Gastrocnemius medialis (tissue), 4 donors: ENCODE measurements around the gene SLC22A31.

Experiments
- CTCF ChIP-seq, 5 experiments: fragments of 450-650 bp in 3 of 5; fragments of 200-600 bp in 2 of 5; sonication (generic) in 2 of 5; IDR thresholded peaks in 4 of 5; conservative IDR thresholded peaks in 1 of 5; 1 replicate in 4 of 5; 2 replicates in 1 of 5; pipeline ENCODE4 v1.5.1; 2016 to 2019; ENCODE audit warnings: antibody characterized with exemption in 5 of 5, mild to moderate bottlenecking in 3 of 5, moderate library complexity in 3 of 5
- POLR2A ChIP-seq, 2 donors: fragments of 450-650 bp; IDR thresholded peaks; one replicate each; pipeline ENCODE4 v1.6.1; 2017; ENCODE audit warnings: antibody characterized with exemption in 2 of 2, mild to moderate bottlenecking in 2 of 2, moderate library complexity in 2 of 2

DNA sequence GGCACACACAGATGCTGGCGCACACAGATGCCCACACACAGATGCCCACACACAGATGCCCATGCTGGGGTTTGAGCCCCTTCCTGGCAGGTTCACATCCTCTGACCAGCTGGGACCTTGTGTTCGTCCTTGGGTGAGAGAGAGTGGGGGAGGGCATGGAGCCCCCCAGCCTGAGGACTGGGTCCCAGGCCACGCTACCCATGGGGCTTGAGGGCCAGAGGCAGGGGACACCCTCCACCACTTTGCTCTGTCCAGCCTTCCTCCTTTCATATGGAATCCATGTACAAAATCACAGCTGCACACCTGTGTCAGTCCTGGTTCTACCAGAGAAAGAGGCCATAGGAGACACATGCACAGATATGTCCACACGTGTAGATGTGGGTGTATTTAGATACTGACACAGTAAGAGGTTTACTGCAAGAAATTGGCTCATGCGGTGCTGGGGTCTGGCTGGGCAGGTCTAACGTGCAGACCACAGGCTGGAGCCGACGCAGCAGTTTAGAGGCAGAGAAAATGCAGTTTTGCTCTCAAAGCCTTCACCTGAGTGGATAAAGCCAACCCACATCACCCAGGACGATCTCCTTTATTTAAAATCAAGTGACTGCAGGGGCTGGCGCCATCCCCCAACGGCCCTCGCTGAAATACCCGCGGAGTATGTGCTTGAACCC, 10.8 kb downstream of the SLC22A31 start:
- no peak for TF ChIP-seq POLR2A (IDR thresholded peaks at IDR 0.05)
- no peak for TF ChIP-seq CTCF (IDR thresholded peaks at IDR 0.05 in 4 of 5, conservative IDR thresholded peaks at IDR 0.05 in 1 of 5)
